IMR-90 (cell line): ENCODE data around the gene NES. TPM values are rescaled to one million over a fixed set of nuclear protein-coding genes. Genes with fewer than 3 reads are reported as not detected.

Source experiments
- ATAC-seq: fragments of 200-7000 bp; cut with Tn5 transposase; 2 replicates; pipeline ENCODE4 v1.9.1; 2020; ENCODE audit warnings: low read depth, mild to moderate bottlenecking, moderate library complexity
- BruUV-seq: library from RNA; stranded (reverse); fragments of 400-500 nt; replicated peaks from 2 replicates; lab custom pipeline; 2021; lab: Mats Ljungman, UMichigan
- CTCF ChIA-PET: fragments of 300-600 bp; formaldehyde crosslinking; extraction: SDS; loops from one replicate; lab custom pipeline; 2021; ENCODE audit warnings: antibody characterized with exemption; lab: Yijun Ruan, JAX
- POLR2A ChIA-PET: fragments of 300-600 bp; sonication (Branson Sonifier 250); formaldehyde crosslinking; loops from one replicate; lab custom pipeline; 2022; ENCODE audit warnings: antibody characterized with exemption; ENCODE audit not compliant: unreplicated experiment; lab: Charles Lee
- DNase-seq: peaks from one replicate; pipeline ENCODE4 v3.0.0; 2013
- H2AFZ ChIP-seq: replicated peaks from 2 replicates; pipeline ENCODE3; 2013; ENCODE audit warnings: low read length, mild to moderate bottlenecking; ENCODE audit not compliant: poor library complexity
- H2AK5ac ChIP-seq: 2 replicates; pipeline ENCODE4 v1.6.1; 2013; ENCODE audit warnings: low read depth, low read length, inconsistent platforms
- H2AK9ac ChIP-seq: replicated peaks from 2 replicates; pipeline ENCODE3; 2013; ENCODE audit warnings: mild to moderate bottlenecking, low read depth, low read length, moderate library complexity; ENCODE audit not compliant: poor library complexity
- H2BK120ac ChIP-seq: 2 replicates; pipeline ENCODE4 v1.6.1; 2013; ENCODE audit warnings: low read depth, low read length, inconsistent platforms
- H2BK15ac ChIP-seq: 3 replicates; pipeline ENCODE4 v1.6.1; 2013; ENCODE audit warnings: low read depth, low read length, inconsistent platforms
- H2BK20ac ChIP-seq: 2 replicates; pipeline ENCODE4 v1.6.1; 2013; ENCODE audit warnings: low read depth, mild to moderate bottlenecking, inconsistent platforms, low read length, moderate library complexity
- H2BK5ac ChIP-seq: 2 replicates; pipeline ENCODE4 v1.6.1; 2013; ENCODE audit warnings: mild to moderate bottlenecking, low read depth, low read length, inconsistent platforms; ENCODE audit not compliant: poor library complexity, severe bottlenecking
- H3K14ac ChIP-seq: replicated peaks from 2 replicates; pipeline ENCODE4 v1.6.1; 2013; ENCODE audit warnings: low read depth, low read length, inconsistent platforms
- H3K18ac ChIP-seq: 2 replicates; pipeline ENCODE4 v1.6.1; 2013; ENCODE audit warnings: low read depth, low read length, control low read depth
- H3K23ac ChIP-seq: 2 replicates; pipeline ENCODE4 v1.6.1; 2013; ENCODE audit warnings: low read depth, low read length, inconsistent platforms
- H3K27ac ChIP-seq: 2 replicates; pipeline ENCODE4 v1.5.1; 2013; ENCODE audit warnings: mild to moderate bottlenecking, control low read depth, low read length; ENCODE audit not compliant: insufficient read depth
- H3K27me3 ChIP-seq: 2 replicates; pipeline ENCODE4 v1.6.1; 2013; ENCODE audit warnings: low read length; ENCODE audit not compliant: control insufficient read depth, insufficient read depth
- H3K36me3 ChIP-seq: 2 replicates; pipeline ENCODE4 v1.6.1; 2013; ENCODE audit warnings: low read length, mixed read lengths; ENCODE audit not compliant: control insufficient read depth, insufficient read depth
- H3K4ac ChIP-seq: 2 replicates; pipeline ENCODE4 v1.6.1; 2013; ENCODE audit warnings: low read depth, low read length, inconsistent platforms
- H3K4me1 ChIP-seq: 2 replicates; pipeline ENCODE4 v1.6.1; 2013; ENCODE audit warnings: low read length, mixed read lengths; ENCODE audit not compliant: control insufficient read depth, insufficient read depth
- H3K4me2 ChIP-seq: 2 replicates; pipeline ENCODE4 v1.6.1; 2013; ENCODE audit warnings: low read depth, mild to moderate bottlenecking, control low read depth, low read length, moderate library complexity
- H3K4me3 ChIP-seq: 2 replicates; pipeline ENCODE4 v1.5.1; 2013; ENCODE audit warnings: low read depth, mild to moderate bottlenecking, control low read depth, low read length, moderate library complexity; ENCODE audit not compliant: insufficient read depth
- H3K56ac ChIP-seq: 2 replicates; pipeline ENCODE4 v1.6.1; 2013; ENCODE audit warnings: low read length, inconsistent platforms; ENCODE audit not compliant: insufficient read depth; ENCODE audit errors: extremely low read depth
- H3K79me1 ChIP-seq, 2 experiments: 2 replicates each; pipeline ENCODE4 v1.6.1; 2013; ENCODE audit warnings: low read length in 2 of 2, inconsistent platforms in 1 of 2, low read depth in 1 of 2
- H3K9ac ChIP-seq: 2 replicates; pipeline ENCODE4 v1.6.1; 2013; ENCODE audit warnings: low read depth, low read length, control low read depth
- H3K9me1 ChIP-seq: 2 replicates; pipeline ENCODE4 v1.6.1; 2013; ENCODE audit warnings: low read length, inconsistent platforms; ENCODE audit not compliant: insufficient read depth
- H3K9me3 ChIP-seq: 2 replicates; pipeline ENCODE4 v1.6.1; 2013; ENCODE audit warnings: low read length; ENCODE audit not compliant: control insufficient read depth, insufficient read depth
- H4K20me1 ChIP-seq: 2 replicates; pipeline ENCODE4 v1.6.1; 2013; ENCODE audit warnings: low read length, inconsistent platforms; ENCODE audit not compliant: insufficient read depth
- H4K5ac ChIP-seq: 2 replicates; pipeline ENCODE4 v1.6.1; 2013; ENCODE audit warnings: mild to moderate bottlenecking, low read depth, low read length, control low read depth
- H4K8ac ChIP-seq, 2 experiments: 2 replicates each; pipeline ENCODE4 v1.6.1; 2013; ENCODE audit warnings: low read depth in 2 of 2, low read length in 2 of 2, control low read depth in 1 of 2, inconsistent platforms in 1 of 2
- H4K91ac ChIP-seq: 2 replicates; pipeline ENCODE4 v1.6.1; 2013; ENCODE audit warnings: low read depth, low read length, inconsistent platforms; ENCODE audit not compliant: insufficient read depth
- BHLHE40 ChIP-seq: fragments of 150-350 bp; IDR thresholded peaks from 2 replicates; pipeline ENCODE4 v1.6.1; 2016; ENCODE audit warnings: mild to moderate bottlenecking, low read depth, low read length
- CEBPB ChIP-seq: IDR thresholded peaks from 2 replicates; pipeline ENCODE4 v1.6.1; 2012; ENCODE audit warnings: low read depth, low read length, improper control_type of control experiment
- CHD1 ChIP-seq: IDR thresholded peaks from 2 replicates; pipeline ENCODE4 v1.6.1; 2012; ENCODE audit warnings: low read depth, low read length, improper control_type of control experiment
- FOS ChIP-seq: fragments of 150-350 bp; IDR thresholded peaks from 2 replicates; pipeline ENCODE4 v1.6.1; 2016; ENCODE audit warnings: low read depth, low read length
- MAFK ChIP-seq: IDR thresholded peaks from 2 replicates; pipeline ENCODE4 v1.6.1; 2012; ENCODE audit warnings: low read depth, low read length, improper control_type of control experiment
- MAZ ChIP-seq: IDR thresholded peaks from 2 replicates; pipeline ENCODE4 v1.6.1; 2012; ENCODE audit warnings: low read depth, mild to moderate bottlenecking, low read length, improper control_type of control experiment, moderate library complexity, borderline replicate concordance
- MXI1 ChIP-seq: IDR thresholded peaks from 2 replicates; pipeline ENCODE4 v1.6.1; 2012; ENCODE audit warnings: low read depth, mild to moderate bottlenecking, low read length, moderate library complexity, borderline replicate concordance
- NFE2L2 ChIP-seq: fragments of 150-350 bp; IDR thresholded peaks from 2 replicates; pipeline ENCODE4 v1.6.1; 2016; ENCODE audit warnings: low read depth, mild to moderate bottlenecking, low read length
- POLR2A ChIP-seq: IDR thresholded peaks from 2 replicates; pipeline ENCODE4 v1.6.1; 2012; ENCODE audit warnings: mild to moderate bottlenecking, low read depth, low read length
- RAD21 ChIP-seq: IDR thresholded peaks from 2 replicates; pipeline ENCODE4 v1.6.1; 2012; ENCODE audit warnings: low read length, improper control_type of control experiment
- RCOR1 ChIP-seq: IDR thresholded peaks from 2 replicates; pipeline ENCODE4 v1.6.1; 2012; ENCODE audit warnings: mild to moderate bottlenecking, low read length, improper control_type of control experiment; ENCODE audit not compliant: insufficient replicate concordance
- RFX5 ChIP-seq: IDR thresholded peaks from 2 replicates; pipeline ENCODE4 v1.8.0; 2012; ENCODE audit warnings: low read depth, mild to moderate bottlenecking, low read length, moderate library complexity
- SMC3 ChIP-seq: fragments of 150-350 bp; IDR thresholded peaks from 2 replicates; pipeline ENCODE4 v1.6.1; 2016; ENCODE audit warnings: low read depth, mild to moderate bottlenecking, antibody characterized with exemption, low read length, moderate library complexity
- WGBS, 2 experiments: methylation state at CpG; one replicate each; pipeline versions ENCODE4 v1.1.5 to v1.1.7; 2013; ENCODE audit warnings: missing lambda C conversion rate in 2 of 2; ENCODE audit not compliant: insufficient read length in 1 of 2; ENCODE audit errors: extremely low coverage in 2 of 2; 5-methylcytosine and 5-hydroxymethylcytosine counted together
- dilution Hi-C: fragments of 300-500 bp; cut with HindIII; formaldehyde crosslinking; loops from one replicate; pipeline ENCODE4 v1.14.3; 2018; ENCODE audit warnings: low sequenced_read_pairs; ENCODE audit not compliant: unreplicated experiment
- in situ Hi-C: fragments of 300-500 bp; cut with MboI; formaldehyde crosslinking; loops from 3 replicates; pipeline ENCODE4 v1.14.3; 2019; ENCODE audit warnings: low sequenced_read_pairs, inconsistent platforms, mixed read lengths
- intact Hi-C: fragments of 100-400 bp; cut with micrococcal nuclease; formaldehyde crosslinking; loops from 2 replicates; pipeline ENCODE4 v1.10.0; 2022
- polyA plus RNA-seq, 3 experiments: library from polyadenylated mRNA; depleted of rRNA; stranded (reverse); fragments of >200 nt; gene quantifications; 2 replicates each; pipeline ENCODE4 v1.2.3, GENCODE V29; 2012; ENCODE audit warnings: low replicate concordance in 1 of 3
- total RNA-seq: library from RNA; depleted of rRNA; stranded (reverse); fragments of >200 nt; gene quantifications from 2 replicates; pipeline ENCODE4 v1.2.3, GENCODE V29; 2012
- TF ChIP-seq, protein P1 (sequence below): fragments of 150-350 bp; IDR thresholded peaks from 2 replicates; pipeline ENCODE4 v1.6.1; 2017; ENCODE audit warnings: mild to moderate bottlenecking, antibody characterized with exemption, low read length, low read depth
- TF ChIP-seq, protein P2 (sequence below): conservative IDR thresholded peaks from 2 replicates; pipeline ENCODE4 v1.5.1; 2012; ENCODE audit warnings: mild to moderate bottlenecking, low read depth, low read length, improper control_type of control experiment
- TF ChIP-seq, protein P3 (sequence below): fragments of 150-350 bp; IDR thresholded peaks from 2 replicates; pipeline ENCODE4 v1.6.1; 2016; ENCODE audit warnings: low read depth, mild to moderate bottlenecking, low read length, moderate library complexity, borderline replicate concordance

NES gene
- total and polyA plus RNA-seq, 2 of the 4 experiments (the other 2 are of a cell fraction): 25.3 to 40.1 TPM

DNA sequence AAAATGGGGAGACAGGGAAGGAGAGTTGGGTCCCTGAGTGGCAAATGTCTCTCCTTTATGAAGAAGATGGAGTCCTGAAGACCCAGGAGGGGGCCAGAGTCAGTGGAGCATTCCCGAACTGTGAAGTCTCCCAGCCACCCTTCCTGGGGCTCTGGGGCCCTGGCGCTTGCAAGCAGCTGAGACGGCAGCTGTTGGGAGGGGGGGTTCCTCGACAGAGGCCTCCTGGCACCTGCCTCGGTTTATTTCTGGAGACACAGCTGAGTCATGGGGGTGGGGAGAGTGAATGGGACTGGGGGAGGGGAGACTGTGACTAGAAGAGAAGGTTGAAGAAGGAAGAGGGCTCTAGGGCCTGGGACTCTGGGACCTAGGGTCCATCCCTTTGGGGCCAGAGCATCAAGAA lies 14.0 kb downstream of the NES start:
- H3K9me1 ChIP-seq: peaks cover 28% of the 10 kb centered on the region
- in situ Hi-C loops: no loop called here
- H2AK9ac ChIP-seq: peak overlapping the region; percentile 71
- DNase-seq (peak; percentile 79), ATAC-seq (no peak)
- H2BK120ac ChIP-seq: peak overlapping the region; percentile 96
- H2BK15ac ChIP-seq: peak overlapping the region; percentile 87; the same call in 2 of the 3 replicates
- peak overlapping the region; percentile 97 for H4K91ac ChIP-seq
- dilution Hi-C loops: no loop called here
- H4K5ac ChIP-seq: peak overlapping the region; percentile 69; the same call in 1 of the 2 replicates
- TF ChIP-seq BHLHE40: 0 out of 2 replicates have a peak, but pooled peaks have one; percentile 19
- TF ChIP-seq MXI1: no peak
- TF ChIP-seq POLR2A: no peak
- TF ChIP-seq, protein P1, sequence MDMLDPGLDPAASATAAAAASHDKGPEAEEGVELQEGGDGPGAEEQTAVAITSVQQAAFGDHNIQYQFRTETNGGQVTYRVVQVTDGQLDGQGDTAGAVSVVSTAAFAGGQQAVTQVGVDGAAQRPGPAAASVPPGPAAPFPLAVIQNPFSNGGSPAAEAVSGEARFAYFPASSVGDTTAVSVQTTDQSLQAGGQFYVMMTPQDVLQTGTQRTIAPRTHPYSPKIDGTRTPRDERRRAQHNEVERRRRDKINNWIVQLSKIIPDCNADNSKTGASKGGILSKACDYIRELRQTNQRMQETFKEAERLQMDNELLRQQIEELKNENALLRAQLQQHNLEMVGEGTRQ: no peak
- TF ChIP-seq MAZ: peak; percentile 33; the same call in 1 of the 2 replicates
- TF ChIP-seq, protein P2, sequence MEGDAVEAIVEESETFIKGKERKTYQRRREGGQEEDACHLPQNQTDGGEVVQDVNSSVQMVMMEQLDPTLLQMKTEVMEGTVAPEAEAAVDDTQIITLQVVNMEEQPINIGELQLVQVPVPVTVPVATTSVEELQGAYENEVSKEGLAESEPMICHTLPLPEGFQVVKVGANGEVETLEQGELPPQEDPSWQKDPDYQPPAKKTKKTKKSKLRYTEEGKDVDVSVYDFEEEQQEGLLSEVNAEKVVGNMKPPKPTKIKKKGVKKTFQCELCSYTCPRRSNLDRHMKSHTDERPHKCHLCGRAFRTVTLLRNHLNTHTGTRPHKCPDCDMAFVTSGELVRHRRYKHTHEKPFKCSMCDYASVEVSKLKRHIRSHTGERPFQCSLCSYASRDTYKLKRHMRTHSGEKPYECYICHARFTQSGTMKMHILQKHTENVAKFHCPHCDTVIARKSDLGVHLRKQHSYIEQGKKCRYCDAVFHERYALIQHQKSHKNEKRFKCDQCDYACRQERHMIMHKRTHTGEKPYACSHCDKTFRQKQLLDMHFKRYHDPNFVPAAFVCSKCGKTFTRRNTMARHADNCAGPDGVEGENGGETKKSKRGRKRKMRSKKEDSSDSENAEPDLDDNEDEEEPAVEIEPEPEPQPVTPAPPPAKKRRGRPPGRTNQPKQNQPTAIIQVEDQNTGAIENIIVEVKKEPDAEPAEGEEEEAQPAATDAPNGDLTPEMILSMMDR: no peak
- no peak for TF ChIP-seq FOS
- TF ChIP-seq MAFK: no peak
- peak; percentile 39; the same call in 1 of the 2 replicates for TF ChIP-seq NFE2L2
- peak; percentile 88 for TF ChIP-seq RCOR1
- TF ChIP-seq, protein P3, sequence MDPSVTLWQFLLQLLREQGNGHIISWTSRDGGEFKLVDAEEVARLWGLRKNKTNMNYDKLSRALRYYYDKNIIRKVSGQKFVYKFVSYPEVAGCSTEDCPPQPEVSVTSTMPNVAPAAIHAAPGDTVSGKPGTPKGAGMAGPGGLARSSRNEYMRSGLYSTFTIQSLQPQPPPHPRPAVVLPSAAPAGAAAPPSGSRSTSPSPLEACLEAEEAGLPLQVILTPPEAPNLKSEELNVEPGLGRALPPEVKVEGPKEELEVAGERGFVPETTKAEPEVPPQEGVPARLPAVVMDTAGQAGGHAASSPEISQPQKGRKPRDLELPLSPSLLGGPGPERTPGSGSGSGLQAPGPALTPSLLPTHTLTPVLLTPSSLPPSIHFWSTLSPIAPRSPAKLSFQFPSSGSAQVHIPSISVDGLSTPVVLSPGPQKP: no peak
- no peak for TF ChIP-seq SMC3
- TF ChIP-seq RFX5: no peak
- no peak for TF ChIP-seq CHD1
- no peak for TF ChIP-seq CEBPB
- no peak for TF ChIP-seq RAD21
- H3K9ac ChIP-seq: no peak overlapping the region
- H3K27me3 ChIP-seq: no peaks in the 10 kb centered on the region
- H3K18ac ChIP-seq: peak overlapping the region; percentile 66
- no CpG with 5 or more reads among the region's 5 CpGs for WGBS, 2 experiments
- H3K9me3 ChIP-seq: no peaks in the 10 kb centered on the region
- no TSS peak for BruUV-seq
- peaks cover 0 to 36% of the 10 kb centered on the region in 2 experiments; a peak in 2 of 4 replicates for H3K79me1 ChIP-seq
- H4K8ac ChIP-seq: peak overlapping the region; percentile 34 to 97; a peak in 3 of 4 replicates
- H3K56ac ChIP-seq: peak overlapping the region; percentile 7
- H4K20me1 ChIP-seq: no peaks in the 10 kb centered on the region
- no peaks in the 10 kb centered on the region for H3K36me3 ChIP-seq
- H3K27ac ChIP-seq: peak overlapping the region; percentile 76
- peak overlapping the region; percentile 95 for H2BK5ac ChIP-seq
- intact Hi-C loops: no loop called here
- H3K4ac ChIP-seq: peak overlapping the region; percentile 87
- peak overlapping the region; percentile 43; the same call in 1 of the 2 replicates for H3K4me2 ChIP-seq
- H2BK20ac ChIP-seq: peak overlapping the region; percentile 97
- no peak overlapping the region for H3K4me3 ChIP-seq
- peak overlapping the region; percentile 89 for H3K14ac ChIP-seq
- POLR2A ChIA-PET: interaction anchor here (0.6 kb wide), 1 partner anchor 8 kb away, joined by 19 read pairs; no protein-coding TSS in a partner anchor
- CTCF ChIA-PET: interaction anchor here (2.3 kb wide), 1 partner anchor 26 kb away, joined by 6 read pairs; no protein-coding TSS in a partner anchor
- H3K4me1 ChIP-seq: peaks cover 66% of the 10 kb centered on the region
- H2AK5ac ChIP-seq: peak overlapping the region; percentile 97
- peak overlapping the region; percentile 9 for H2AFZ ChIP-seq
- H3K23ac ChIP-seq: peak overlapping the region; percentile 76
